GM10266 (cell line): ENCODE measurements around the gene SNX22.

Source experiments
- DNase-seq: peaks from one replicate; pipeline ENCODE4 v3.0.0; 2012; ENCODE audit errors: extremely low spot score
- CTCF ChIP-seq: IDR thresholded peaks from 2 replicates; pipeline ENCODE4 v1.5.1; 2012; ENCODE audit warnings: mild to moderate bottlenecking, low read depth; ENCODE audit not compliant: control insufficient read depth, insufficient read depth; ENCODE audit errors: missing control alignments

SNX22 gene

GRCh38 chr15:64125978-64126377 lies 25.6 kb upstream of the SNX22 start:
- DNase-seq: no peak
- no peak for TF ChIP-seq CTCF

GRCh38 chr15:64127521-64128270 lies 23.8 kb upstream of the SNX22 start:
- DNase-seq: no peak
- no peak for TF ChIP-seq CTCF

- DNase-seq: no peak
- TF ChIP-seq CTCF: no peak
Measured at GRCh38 chr15:64130159-64130558, 21.4 kb upstream of the SNX22 start.

GRCh38 chr15:64131547-64131946 lies 20.0 kb upstream of the SNX22 start:
- no peak for TF ChIP-seq CTCF
- no peak for DNase-seq

- DNase-seq: no peak
- no peak for TF ChIP-seq CTCF
Measured at GRCh38 chr15:64132217-64132616, 19.3 kb upstream of the SNX22 start.

GRCh38 chr15:64133623-64134344 lies 17.7 kb upstream of the SNX22 start:
- DNase-seq: no peak
- no peak for TF ChIP-seq CTCF

- TF ChIP-seq CTCF: no peak
- no peak for DNase-seq
Measured at GRCh38 chr15:64134345-64134829, 17.1 kb upstream of the SNX22 start.
